ENCODE measurements around the gene CD247.

CD247 gene

GRCh38 chr1:167463875-167464575 is 54.3 kb downstream of the CD247 start:
- DNase-seq (ENCODE audit: low read depth in 4 of 4, low spot score in 1 of 4): no peak

- no peak for DNase-seq (ENCODE audit: low read depth in 4 of 4, low spot score in 1 of 4)
Measured at GRCh38 chr1:167463080-167463479, 55.2 kb downstream of the CD247 start.

- DNase-seq (ENCODE audit: low read depth in 4 of 4, low spot score in 1 of 4): no peak
Measured at GRCh38 chr1:167462341-167462740, 56.0 kb downstream of the CD247 start.

DNA sequence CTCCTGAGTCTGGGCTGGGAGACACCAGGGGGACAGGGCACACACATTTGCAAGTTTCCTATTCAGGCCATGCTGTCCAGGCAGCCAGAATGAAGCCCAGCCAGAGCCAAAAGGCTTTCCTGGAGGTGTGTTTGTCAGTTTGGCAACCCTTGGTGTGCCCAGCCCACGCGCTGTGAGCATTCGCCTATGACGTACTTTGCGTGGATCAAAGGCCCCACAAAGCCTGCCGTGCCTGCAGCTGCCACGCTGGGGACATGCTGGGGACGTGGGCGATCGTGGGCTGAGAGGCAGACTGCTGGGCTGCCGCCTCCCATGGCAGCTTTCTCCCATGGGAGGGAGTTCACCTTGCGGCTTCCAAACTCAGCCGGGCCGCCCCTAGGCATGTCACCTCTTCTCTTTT is 57.5 kb downstream of the CD247 start:
- DNase-seq (ENCODE audit: low read depth in 4 of 4, low spot score in 1 of 4): no peak

GRCh38 chr1:167457936-167458584 is 60.3 kb downstream of the CD247 start:
- no peak for DNase-seq (ENCODE audit: low read depth in 4 of 4, low spot score in 1 of 4)

- DNase-seq (ENCODE audit: low read depth in 4 of 4, low spot score in 1 of 4): no peak
Measured at GRCh38 chr1:167456926-167457325, 61.4 kb downstream of the CD247 start.

DNA sequence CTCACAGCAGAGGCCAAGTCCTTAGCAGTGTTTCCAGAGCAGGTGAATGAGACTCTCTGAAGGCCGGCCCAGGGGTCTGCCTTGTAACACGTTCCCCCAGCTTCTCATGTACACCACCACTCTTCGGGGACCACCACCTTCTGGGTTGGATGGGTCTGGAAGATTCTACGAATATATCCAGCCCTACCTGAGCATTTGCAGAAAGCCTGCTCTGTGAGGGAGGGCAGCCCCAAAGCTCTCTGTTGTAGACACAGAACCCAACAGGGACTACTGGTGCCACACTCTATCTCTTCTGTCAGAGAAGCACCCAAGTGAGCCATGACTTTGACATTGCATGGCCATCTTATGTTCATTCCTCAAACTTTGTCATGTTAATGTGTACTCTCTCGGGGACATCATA is 61.8 kb downstream of the CD247 start:
- no peak for DNase-seq (ENCODE audit: low read depth in 4 of 4, low spot score in 1 of 4)

- peak in 1 of 4 experiments; percentile 40 for DNase-seq (ENCODE audit: low read depth in 4 of 4, low spot score in 1 of 4)
Measured at GRCh38 chr1:167455786-167456446, 62.4 kb downstream of the CD247 start.

DNA sequence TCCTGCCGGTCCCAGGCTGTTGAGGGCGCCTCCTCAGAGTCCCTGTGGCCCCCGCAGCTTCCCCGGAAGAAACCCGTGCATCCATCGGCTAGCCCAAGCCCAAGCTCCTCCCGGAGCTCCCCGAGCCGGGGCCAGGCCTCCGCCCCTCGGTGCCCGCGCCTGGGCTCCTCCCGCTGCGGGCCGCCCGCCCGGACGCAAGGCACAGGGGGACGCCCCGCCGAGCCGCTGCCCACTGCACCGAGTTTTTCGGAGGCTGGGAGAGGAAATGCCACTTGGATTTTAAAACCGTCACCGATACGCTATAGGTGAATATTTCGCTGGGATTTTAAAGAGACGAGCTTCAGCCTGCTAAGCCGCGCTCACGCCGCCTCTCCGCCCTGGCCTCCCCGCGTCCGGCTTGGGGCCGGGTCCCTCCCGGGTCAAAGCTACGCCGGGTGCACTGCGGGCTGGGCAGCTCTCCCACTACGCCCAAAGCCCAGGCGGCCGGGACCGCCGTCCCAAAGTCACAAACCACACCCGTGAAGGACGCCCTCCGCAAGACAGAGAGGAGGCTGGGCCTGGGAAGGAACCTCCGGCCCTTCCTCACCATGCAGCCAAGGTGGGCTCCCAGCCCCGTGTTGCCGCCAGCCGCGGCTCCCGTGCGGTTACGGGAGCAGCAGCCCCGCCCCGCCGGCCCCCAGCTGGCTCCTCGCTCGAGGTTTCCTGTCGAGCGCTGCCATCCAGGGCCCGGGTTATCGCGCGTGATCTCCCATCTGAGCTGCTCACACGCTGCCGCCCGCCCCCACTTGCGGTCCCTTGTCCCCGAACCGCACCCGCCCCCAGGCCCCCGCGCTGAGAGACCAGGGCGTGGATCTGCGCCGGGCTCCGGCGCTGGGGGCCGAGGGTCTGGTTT is 63.2 kb downstream of the CD247 start:
- DNase-seq (ENCODE audit: low read depth in 4 of 4, low spot score in 1 of 4): peak; percentile 38 to 64 (median 53)

GRCh38 chr1:167454304-167454893 is 63.9 kb downstream of the CD247 start:
- DNase-seq (ENCODE audit: low read depth in 4 of 4, low spot score in 1 of 4): no peak

- no peak for DNase-seq (ENCODE audit: low read depth in 4 of 4, low spot score in 1 of 4)
Measured at GRCh38 chr1:167453123-167453522, 65.2 kb downstream of the CD247 start.

DNA sequence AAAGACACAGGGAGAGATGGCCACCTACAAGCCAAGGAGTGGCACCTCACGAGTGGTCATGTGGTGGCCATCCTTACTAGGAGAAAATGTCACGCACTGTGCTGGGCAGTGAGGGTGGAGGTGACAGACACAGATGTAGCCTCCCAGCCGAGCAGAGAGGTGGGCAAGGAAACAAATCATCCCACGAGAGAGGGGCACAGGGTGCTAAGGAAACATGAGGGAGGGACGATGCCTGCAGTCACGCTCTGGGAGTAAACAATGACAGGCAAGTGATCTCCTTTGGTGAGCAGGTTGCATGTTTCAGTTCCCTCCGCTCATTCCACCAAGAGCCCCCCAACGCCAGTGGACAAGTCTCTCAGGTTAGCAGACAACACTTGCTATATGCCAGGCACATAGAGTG is 65.8 kb downstream of the CD247 start:
- no peak for DNase-seq (ENCODE audit: low read depth in 4 of 4, low spot score in 1 of 4)

DNA sequence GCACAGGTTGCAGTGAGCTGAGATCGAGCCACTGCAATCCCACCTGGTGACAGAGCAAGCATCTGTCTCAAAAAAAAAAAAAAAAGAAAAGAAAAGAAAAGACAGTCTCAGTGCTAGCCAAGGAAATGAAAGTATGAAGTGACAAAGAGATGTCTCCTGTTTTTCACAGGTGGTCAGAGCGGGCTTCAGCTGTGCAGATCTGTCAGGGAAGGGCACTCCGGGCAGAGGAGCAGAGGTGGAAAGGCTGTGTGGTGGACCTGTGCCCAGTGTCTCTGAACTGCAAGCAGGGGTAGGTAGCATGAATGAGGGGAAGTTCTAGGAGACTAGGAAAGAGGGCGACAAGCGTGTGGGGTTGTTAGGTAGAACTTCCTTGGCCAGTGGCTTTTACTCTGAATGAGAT is 67.5 kb downstream of the CD247 start:
- no peak for DNase-seq (ENCODE audit: low read depth in 4 of 4, low spot score in 1 of 4)

GRCh38 chr1:167447521-167448136 is 70.7 kb downstream of the CD247 start:
- DNase-seq (ENCODE audit: low read depth in 4 of 4, low spot score in 1 of 4): peak; percentile 31 to 54 (median 46)

GRCh38 chr1:167446966-167447365 is 71.4 kb downstream of the CD247 start:
- DNase-seq (ENCODE audit: low read depth in 4 of 4, low spot score in 1 of 4): no peak

DNA sequence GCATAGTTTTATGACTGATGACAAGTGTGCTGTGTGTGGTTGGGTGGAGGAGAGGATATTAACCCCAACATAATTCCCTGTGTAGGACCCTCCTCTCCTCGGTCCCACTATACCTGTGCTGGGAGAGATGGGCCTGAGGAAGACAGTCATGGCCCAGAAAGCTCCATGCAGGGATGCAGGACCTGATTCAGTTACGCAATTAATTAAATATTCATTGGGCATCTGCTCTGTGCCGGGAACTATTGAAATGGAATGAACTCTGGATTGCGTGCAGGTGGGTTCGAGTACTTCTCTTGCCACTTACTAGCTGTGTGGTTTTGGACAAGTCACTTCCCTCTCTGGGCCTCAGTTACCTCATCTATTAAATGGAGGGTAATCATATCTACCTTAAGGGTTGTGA is 74.6 kb downstream of the CD247 start:
- DNase-seq (ENCODE audit: low read depth in 4 of 4, low spot score in 1 of 4): no peak

DNA sequence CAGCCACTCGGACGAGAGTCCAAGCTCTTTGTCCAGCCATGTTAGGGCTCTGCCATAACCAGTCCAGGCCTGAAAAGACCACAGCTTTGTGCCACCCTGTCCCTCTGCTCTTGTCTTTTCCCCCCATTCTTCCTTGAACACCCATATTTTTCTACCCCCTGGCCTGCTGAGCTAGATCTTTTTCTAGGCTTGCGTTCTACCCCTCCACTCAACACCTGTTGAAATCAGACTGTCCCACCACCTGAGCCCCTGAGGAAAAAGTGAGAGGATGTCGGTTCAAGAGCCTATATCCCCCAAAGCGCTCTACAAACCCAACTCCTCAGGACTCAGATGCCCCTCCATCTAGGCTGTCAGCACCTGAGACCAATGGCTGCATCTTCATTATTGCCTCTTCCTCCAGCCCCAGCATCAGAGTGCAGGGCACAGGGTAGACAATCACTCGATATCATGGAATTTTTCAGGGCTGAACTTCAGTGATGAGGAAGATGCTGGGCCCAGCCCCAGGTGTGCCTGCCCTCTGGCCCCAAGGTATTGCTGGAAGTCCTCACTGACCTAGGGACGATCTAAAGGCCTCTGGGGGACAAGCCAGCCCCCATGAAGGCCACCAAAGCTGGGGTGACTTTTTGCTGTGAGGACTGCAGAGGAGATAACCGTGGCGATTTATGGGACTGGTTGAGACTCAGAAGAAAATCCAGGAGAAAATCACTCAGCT is 75.3 kb downstream of the CD247 start:
- DNase-seq (ENCODE audit: low read depth in 4 of 4, low spot score in 1 of 4): no peak

- peak; percentile 72 to 82 (median 78) for DNase-seq (ENCODE audit: low read depth in 4 of 4, low spot score in 1 of 4)
Measured at GRCh38 chr1:167442142-167442848, 76.0 kb downstream of the CD247 start.

GRCh38 chr1:167441222-167441621 is 77.1 kb downstream of the CD247 start:
- no peak for DNase-seq (ENCODE audit: low read depth in 4 of 4, low spot score in 1 of 4)
